Stimulated activated CD4-positive, alpha-beta T cell treated with anti-CD3 and anti-CD28 coated beads, Interleukin-2, amount 100 ng/mL, for 4 hours (primary cell): ENCODE measurements around the gene NLRP1.

Source experiments
- DNase-seq: peaks from one replicate; pipeline ENCODE4 v3.0.0-alpha.2; 2020; ENCODE audit warnings: low read depth

NLRP1 gene

DNA sequence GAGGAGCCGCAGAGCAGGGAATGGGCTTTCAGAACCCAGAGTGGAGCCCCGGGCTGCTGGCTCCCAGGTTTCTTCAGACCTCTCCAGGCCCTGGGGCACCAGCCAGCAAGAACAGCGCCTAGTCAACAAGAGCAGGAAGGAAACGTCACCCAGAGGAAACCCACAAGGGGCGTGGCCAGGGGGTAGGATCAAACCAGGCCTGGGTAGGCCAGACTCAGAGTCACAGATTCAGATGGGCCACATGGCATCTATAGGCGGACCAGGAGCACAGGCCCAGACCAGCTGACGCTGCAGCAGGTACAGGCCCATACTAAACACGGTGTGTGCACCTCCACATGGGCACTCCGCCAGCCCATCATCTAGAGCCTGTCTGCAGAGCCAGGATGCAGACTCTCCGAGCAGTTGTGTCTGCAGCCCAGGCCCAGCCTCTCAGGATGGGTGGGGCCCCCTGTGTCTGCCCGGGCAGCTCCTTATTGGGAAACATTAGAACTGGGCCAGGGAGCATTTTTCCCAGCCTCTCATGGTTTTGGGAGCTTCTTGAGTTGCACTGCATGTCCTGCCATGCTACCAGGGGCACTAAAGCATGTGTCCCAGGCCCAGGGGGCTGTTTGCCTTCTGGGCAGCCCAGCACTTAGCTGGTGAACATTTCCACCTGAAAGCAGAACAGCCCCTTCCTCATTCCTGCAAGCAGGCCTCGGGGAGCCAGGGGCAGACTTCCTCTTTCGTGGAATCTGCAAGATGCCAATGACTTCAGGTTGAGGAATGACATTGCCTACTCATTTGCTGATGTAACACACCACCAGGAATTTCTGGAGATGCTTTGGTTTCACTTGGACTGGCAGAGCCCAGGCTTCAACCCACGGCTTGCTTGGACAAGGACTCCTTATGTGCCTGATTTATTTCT, at the start of gene NLRP1:
TSS of gene NLRP1 (minus strand) at position 127 of the 904 bp plus-strand sequence. CDS start 552 bp downstream, outside the sequence.
- peak; percentile 89 for DNase-seq

DNA sequence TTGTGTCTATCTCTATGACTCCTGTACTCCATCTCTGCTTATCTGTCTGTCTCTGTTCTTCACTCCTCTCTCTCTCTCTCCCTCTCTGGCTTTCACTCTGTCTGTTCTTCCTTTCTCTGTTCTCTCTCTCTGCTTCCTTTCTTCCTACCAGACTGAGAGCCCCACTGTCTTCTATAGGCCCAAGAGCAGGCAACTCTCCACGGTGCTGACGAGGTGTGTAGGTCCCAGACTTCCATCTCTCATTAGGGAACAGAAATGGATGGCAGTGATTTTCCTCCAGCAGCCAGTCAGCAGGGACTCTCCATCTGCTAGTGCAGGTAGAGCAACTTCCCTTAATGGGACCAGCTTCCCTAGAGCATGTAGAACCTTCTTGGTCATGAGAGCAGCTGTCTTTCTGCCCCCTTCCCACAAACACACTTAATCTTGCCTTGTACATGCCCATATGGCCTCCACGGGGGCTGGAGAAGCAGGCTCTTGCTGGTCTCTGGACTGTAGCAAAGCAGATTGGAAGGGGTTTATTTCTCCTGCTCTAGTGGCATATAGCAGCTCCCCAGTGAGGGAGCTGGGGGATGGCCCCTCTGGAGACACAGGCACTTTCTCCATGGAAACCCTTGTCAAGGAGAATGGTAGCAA, 47.8 kb upstream of the NLRP1 start:
- no peak for DNase-seq

DNA sequence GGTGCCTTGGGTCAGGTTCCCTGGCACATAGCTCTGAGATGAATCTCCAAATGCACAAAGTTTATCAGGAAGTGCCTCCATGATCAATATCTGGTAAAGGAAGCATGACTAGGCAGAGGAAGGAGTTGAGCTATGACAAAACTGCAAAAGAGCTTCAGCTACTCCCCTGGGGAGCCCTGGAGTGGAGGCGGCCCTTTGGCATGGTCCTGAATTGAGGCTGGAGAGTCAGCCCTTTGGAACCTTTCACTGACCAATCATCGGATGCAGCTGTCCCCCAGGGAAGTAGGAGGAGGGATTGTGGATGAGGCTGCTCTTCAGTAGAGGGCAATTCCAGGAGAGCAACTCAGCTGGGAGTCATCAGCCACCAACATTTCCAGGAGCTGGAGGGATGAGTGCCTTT, 46.1 kb upstream of the NLRP1 start:
- DNase-seq, result no peak

DNA sequence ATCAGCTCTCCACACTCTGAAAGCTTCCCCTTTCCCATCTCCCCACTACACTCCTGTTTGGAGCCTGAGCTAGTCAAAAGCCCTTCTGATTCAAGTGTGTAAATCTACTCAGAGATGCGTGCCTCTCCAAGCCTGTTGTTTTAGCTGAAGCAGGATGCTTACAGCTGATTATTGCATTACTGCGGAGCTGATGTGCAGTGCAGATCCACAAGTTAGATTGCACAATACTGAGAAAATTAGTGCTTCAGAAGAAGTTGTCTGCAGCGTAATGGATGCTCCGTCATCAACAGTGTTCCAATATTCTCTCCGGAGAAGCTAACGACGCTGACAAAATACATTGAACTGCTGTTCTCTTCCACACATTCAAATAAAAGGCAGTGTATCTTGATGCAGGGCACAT, 44.8 kb upstream of the NLRP1 start:
- DNase-seq, result no peak

DNA sequence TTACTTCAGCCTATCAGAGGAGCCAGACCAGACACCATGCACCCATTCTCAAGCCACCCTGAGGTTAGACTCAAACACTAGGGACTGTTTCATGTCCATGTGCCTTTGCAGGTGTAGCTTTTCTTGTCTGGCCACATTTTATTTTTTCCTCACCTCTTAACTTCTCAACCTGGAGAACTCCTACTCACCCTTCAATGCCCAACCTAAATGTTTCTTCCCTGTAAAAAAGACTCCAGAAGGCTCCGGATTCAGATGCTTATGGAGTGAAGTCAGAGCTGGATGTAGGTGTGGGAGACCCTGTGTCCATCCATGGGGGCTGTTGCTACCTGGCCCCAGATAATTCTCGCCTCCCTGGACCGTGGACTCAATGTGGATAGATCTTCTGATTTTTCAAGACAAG, 44.0 kb upstream of the NLRP1 start:
- DNase-seq, result no peak

DNA sequence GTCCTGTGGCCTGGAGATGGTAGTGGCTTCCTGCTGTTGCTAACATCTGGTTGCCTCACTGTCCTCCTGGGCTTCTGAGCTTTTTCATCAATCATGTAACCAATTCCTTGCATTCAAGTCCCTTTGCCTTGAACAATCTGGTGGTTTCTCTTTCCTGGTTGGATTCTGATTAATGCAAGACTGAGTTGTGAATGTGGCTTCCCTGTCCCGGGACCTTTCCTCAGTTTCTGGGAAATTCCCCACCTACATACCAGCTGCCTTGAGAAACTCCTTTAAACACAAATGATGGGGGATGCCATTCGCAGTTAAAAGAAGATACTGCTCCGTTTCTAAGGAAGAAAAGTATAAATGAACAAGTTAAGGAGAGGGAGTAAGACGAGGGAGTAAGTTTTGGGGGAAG, 39.9 kb upstream of the NLRP1 start:
- no peak for DNase-seq

DNA sequence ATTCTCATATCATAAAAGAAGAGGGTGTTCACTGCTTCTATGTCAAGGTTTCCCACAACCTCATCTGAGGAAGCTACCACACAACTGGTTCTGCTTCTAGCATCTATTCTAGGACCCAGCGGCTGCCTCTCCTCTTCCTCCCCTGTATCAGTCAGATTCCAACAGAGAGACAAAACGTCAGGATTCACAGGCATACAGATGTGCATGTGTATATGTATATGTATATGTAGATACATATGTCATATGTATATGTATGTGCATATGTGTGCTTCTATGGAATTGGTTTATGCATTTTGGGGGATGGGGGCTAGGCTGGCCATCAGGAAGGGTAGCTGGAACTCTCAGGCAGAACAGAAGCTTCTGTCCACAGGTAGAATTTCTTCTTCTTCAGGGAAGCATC, 37.4 kb upstream of the NLRP1 start:
- DNase-seq, result no peak

DNA sequence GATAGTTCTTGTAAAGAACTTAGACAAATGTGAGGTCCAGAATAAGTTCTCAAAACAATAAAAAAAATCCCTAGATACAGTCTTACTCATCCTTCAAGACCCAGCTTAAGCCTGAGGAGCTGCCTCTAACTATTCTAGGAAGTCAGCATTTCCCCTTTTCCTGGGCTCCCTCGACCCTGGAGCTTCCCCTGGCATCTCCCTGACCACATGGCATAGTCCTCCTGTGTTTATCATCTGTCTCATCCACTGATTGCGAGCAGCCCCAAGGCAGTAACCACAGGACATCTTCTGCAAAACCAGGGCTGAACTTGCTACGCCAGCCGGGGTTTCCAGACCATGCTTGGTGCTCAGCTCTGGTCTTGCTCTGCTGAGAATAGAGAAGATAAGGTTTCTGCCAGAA, 36.7 kb upstream of the NLRP1 start:
- DNase-seq, result no peak

DNA sequence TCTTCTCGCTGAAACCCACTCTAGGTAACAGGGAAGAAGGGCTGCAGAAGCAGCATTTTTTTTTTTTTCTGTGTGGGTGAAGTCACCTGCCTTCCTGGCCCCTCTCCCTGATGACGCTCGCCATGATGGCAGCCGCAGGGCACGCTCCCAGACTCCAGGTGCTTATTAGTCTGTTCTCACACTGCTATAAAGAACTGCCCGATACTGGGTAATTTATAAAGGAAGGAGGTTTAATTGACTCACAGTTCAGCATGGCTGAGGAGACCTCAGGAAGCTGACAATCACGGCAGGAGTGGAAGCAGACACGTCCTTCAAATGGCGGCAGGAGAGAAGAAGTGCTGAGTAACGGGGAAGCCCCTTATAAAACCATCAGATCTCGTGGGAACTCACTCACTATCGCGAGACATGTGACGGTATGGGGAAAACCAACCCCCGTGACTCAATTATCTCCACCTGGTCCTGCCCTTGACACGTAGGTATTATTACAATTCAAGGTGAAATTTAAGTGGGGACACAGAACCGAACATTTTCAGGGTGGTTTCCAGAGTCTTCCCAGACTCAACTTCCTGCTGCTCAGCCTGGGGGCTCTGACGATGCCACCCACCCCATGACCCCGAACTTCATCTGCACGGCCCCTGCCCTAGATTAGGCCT, 34.9 kb upstream of the NLRP1 start:
- no peak for DNase-seq

DNA sequence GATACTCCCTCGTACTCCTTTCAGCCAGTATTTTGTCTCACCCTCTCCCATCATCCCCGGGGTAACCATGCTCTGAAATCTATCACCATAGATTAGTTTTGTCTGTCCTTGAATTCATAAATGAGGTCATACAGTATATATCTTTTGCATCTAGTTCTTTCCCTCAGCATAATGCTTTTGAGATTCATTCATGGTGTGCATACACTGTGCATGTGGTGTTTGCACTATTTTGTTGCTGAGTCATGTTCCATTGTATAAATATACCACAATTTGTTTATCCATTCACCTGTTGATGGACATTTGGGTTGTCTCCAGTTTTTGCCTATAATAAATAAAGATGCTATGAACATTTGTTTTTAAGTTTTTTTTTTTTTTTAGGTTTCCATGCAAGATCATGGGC, 34.2 kb upstream of the NLRP1 start:
- no peak for DNase-seq

DNA sequence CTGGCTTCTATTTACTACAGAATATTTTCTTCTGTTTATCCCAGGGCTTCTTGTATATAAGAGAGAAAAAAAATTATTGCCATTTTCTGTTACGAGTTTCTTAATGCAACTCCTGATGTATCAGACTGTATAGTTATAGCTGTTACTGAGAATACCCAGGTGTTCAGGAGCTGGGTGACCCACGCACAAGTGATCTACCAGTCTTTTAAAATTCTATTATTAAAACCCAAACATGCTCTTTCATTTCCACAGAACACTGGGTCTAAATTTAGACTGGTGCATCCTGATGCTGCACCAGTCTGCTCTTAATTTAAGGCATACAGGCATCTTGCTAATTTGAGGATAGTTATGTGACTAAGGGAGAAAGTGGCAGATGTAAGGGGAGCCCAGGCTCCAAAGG, 31.2 kb upstream of the NLRP1 start:
- no peak for DNase-seq

DNA sequence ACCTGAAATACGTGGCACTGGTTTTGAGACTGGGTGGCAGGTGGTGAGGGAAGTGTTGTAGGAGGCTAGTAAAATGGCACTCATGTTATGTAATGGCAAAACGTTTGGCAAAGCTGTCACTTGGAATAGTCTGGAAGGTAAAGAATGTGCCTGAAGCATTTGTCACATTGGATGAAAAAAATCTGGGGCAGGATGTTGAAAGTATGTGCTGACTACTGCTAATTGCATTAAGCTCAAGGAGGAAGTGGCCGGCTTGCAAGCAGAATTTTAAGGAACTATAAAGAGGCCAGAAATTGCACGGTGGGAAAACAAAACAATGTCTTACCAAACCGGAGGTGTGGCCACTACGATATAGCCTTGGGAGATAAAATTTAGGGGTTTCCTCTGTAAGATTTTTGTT, 26.6 kb upstream of the NLRP1 start:
- DNase-seq, result no peak

DNA sequence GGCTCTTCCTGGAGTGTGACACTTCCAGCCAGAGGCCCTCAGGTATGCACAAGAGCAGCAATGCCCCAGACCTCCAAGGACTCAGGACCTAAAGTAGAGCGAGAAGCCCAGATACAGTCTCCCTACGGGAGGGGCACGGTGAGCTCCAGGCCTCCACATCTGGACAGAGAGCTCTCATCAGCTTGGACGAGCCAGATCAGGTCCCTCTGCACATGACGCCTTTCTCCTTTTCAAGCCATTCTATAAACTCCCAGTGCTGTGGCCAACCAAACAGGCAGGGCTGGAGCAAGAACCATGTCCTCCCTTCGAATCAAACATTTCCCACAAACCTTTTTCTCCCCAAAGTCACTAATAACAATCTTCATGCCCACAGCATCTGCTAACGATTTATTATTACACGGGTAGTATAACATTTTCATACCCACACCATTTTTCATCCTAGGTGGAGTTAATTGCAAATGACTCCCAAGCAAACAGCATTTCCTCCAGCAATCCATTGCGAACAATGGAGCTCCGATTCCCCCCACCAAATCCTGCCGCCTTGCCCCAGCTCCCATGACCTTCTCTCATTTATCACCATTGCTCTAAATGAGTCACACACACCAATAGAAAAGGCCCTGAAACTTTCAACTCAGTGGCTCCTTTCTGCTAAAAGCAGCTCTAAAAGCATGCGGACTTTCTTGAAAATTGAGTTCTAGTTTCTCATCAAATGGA, 24.2 kb upstream of the NLRP1 start:
- no peak for DNase-seq

DNA sequence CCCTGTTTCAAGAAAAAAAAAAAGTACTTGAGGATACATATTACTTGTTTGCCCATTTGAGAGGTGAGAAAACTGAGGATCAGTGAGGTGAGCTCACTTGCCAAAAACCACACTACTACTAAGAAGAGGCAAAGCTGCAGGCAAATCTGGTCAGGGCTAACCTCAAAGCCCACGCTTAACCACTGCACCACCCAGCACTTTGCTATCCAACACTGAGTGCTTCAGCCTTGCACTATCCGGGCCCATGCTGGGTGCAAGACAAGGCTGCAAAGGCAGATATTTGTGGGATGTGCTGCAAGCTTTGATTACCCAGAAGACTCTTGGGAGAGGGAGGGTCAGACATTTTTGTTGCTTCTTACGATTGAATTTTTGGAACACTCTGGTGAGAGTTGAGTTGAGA, 23.6 kb upstream of the NLRP1 start:
- no peak for DNase-seq

DNA sequence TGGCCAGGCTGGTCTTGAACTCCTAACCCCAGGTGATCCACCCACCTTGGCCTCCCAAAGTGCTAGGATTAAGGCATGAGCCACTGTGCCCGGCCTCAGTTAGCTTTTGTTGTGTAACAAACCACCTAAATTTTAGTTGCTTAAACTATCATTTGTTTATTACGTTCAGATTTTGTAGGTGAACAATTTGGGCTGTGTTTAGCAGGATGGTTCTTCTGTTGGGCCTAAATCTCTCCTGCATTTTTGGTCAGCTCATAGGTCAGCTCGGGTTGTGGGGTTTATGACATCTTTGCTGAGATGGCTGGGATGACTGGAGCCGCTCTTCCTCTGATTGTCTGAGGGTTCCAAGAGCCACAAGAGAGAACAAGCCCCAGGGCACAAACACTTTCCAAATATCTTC, 21.1 kb upstream of the NLRP1 start:
- no peak for DNase-seq

DNA sequence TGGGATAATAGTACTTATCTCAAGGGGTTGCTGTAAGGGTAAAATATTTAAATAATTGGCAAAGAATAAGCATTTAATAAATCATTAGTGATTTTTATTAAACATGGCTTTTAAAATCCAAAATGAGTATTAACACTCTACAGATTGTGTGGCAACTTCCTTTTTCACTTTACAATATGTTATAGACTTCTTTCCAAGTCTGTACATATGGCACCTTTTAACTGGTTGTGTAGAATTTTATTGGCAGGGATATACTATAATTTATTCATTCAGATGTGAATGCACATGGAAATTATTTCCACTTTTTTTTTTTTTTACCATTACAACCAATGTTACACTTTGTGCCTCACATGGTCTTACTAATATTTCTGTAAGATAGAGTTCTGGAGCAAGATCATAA, 15.7 kb upstream of the NLRP1 start:
- DNase-seq, result no peak

DNA sequence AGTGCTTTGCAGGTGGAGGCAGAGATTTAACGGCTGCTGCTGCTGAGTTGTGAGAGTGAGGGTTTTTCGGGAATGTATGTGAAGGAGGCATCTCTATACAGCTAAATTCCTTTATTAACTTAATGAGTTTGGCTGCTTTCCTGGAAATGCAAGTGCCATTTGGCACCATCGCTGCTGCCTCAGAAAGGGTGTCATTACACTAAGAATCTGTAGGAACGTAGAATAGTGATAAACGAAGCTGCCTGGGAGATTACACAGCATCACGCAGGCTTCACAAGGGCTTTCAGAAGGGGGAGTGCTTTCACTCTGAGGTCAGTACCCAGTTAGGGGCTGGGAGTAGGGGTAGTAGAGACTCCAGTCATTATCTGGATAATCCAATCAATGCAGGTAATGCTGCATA, 14.1 kb upstream of the NLRP1 start:
- no peak for DNase-seq

DNA sequence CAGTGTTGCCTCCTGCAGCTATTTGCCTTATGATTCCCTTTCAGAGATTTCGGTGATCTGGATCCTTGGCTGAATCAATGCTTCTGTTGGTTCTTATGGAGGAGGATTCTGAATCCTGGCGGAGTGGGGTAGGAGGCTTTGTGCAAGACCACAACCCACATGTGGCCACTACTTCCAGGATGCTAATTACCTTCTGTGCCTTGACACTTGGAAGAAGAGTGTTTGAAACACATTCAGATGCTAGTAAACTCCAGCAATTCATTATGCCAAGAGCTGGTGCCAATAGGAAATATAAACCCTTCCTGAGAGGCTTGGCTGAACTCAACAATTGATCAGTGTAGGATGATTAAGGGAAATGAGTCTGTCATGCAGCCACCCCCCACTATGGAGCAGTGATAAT, 12.1 kb upstream of the NLRP1 start:
- no peak for DNase-seq

DNA sequence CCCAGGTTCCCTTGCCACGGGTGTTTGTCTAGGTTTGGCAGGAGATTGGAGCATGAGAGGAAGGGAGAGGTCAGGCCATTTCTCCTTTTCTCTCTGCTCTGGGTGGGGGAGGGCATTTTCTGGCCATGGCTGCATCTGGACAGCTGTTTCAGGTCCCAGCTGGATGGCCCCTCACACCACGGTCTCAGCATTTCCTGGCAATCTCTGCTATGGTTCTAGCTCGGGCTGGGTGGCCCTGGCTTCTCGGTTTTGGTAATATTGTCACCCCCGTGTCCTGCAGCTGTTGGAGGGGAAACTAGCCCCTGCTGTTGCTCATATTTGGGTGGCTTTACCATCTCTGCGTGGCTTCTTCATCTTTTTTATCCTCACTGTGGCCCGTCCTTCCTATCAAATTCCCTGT, 11.5 kb upstream of the NLRP1 start:
- DNase-seq, result no peak

DNA sequence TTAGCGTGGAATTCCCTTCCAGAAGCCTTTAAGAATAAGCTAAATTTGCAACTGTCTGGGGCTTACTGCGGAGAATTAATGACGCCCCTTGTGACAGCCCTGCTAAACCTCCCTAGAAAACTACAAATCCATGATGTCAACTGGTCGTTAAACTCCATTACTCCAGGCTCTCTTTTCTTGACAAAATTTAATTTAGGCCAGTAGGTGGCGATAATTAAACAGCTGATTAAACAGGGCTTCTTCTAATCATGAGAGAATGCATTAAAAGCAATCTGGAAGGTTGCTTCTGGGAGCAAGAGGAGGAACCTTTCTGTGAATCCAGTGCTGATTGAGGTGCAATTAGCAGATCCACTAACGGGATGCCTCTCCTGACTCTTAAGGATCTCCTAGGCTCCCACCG, 8.1 kb upstream of the NLRP1 start:
- DNase-seq, result no peak

DNA sequence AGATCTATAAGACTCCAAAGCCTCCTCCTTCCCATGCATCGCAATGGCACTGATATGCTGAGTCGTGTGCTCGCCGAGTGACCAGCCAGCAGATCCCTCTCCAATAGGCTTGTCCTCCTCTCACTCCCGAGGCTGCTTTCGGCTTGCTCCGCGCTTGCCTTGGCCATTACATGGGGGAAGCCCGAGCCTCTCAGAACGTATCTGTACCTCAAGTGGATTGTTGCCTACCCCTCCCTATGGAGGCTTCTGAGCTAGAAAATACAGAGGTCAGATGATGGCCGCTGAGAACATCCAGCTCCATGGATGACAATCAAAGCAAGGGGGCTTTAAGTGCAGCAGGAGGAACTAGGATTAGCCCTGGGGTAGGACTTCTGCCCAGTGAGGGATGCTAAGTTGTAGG, 7.7 kb upstream of the NLRP1 start:
- DNase-seq, result no peak

DNA sequence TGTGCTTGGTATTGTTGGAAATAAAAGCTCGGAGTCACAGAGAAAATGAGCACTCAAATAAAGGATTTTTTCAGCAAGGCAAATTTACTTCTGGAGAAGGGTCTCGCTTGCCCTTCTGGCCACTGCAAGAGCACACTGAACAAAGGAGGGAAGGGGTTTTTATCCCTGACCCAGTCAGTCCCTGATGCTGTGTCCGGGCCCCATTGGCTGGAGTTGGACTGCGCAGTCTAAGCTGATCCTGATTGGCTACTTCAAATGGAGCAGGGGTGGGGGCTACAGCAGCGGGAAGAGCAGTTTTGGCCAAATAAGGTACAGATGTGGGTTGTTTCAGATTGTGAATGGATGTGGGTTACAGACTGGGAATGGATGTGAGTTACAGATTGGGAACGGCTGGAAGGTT, 4.3 kb upstream of the NLRP1 start:
- DNase-seq, result no peak
